ENCODE data around the gene KIN. TPM values are rescaled to one million over a fixed set of nuclear protein-coding genes. Genes with fewer than 3 reads are reported as not detected.

Gene KIN
- polyA plus RNA-seq, 2 of the 4 experiments (the other 2 are of a cell fraction), result 8.3 to 19.0 TPM

DNA sequence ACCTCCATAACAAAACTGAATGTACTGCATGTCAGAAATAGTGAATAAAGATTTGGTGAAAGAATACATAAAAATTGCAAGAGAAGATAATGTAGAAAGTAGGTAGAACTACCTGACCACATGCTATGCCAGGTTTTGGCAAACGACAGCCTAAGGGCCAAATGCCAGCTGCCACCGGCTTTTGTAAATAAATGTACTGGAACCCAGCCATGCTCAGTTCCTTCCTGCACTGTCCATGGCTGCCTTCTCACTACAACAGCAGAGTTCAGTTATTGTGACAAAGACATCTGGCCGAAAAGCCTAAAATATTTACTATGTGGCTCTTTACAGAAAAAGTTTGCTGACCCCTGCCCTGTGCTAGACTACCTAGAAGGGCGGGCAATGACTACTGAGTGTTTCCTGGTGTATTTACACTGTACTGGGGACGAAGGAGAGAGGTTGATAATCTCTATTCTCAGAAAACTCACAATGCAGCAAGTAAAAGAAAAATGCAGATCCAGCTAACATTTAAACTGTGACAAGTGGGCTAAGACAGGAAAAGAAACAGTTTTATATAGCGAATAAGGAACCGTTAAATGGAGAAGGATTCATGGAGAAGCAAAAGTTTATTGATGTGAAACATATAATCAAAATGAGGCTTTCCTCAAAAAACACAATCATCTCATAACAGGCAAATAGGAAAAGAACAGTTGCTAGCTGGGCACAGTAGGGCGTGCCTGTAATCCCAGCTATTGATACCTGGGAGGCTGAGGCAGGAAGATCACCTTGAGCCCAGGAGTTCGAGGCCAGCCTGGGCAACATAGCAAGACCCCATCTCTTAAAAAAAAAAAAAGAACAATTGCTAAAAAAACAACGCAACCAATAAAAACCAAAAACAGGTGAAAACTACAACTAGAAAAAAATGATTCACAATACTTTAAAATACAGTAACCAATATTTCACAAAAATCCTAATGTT lies 13.7 kb downstream of the KIN start:
- no peak overlapping the region for H3K4me3 ChIP-seq
- DNase-seq (ENCODE audit: low read depth in 1 of 2, low spot score in 1 of 2) (no peak), FAIRE-seq (no peak), ATAC-seq (no peak)
- TF ChIP-seq BHLHE40 (IDR thresholded peaks at IDR 0.05; ENCODE audit: low read depth, low read length) (no peak), RAD21 (conservative IDR thresholded peaks at IDR 0.05 in 1 of 2, IDR thresholded peaks at IDR 0.05 in 1 of 2) (no peak), EP300 (IDR thresholded peaks at IDR 0.05) (no peak), CHD4 (IDR thresholded peaks at IDR 0.05; ENCODE audit: borderline replicate concordance) (no peak), MAFK (IDR thresholded peaks at IDR 0.05; ENCODE audit: partially characterized antibody) (no peak), BCL3 (IDR thresholded peaks at IDR 0.05) (no peak)
- H3K9me3 ChIP-seq, result no peaks in the 10 kb centered on the region
- H3K4me1 ChIP-seq, result no peaks in the 10 kb centered on the region
- no peak overlapping the region for H3K27ac ChIP-seq
- ChIA-PET POLR2A (no interaction called here), CTCF (interaction anchor here (0.7 to 1.0 kb wide), 2 partner anchors 8 to 93 kb away, joined by 3 read pairs; no protein-coding TSS in a partner anchor)
- WGBS (ENCODE audit: missing lambda C conversion rate), result 76% methylated on average over 10 of the region's 10 CpGs
- H3K4me2 ChIP-seq, result no peak overlapping the region

GRCh38 chr10:7768417-7768816 lies 19.4 kb downstream of the KIN start:
- Histone ChIP-seq H3K4me1 (no peaks in the 10 kb centered on the region), H3K4me2 (no peak overlapping the region), H3K27ac (no peak overlapping the region), H3K4me3 (no peak overlapping the region), H3K9me3 (no peaks in the 10 kb centered on the region)
- ChIA-PET CTCF (interaction anchor here (0.5 to 1.6 kb wide), 3 partner anchors 16 to 243 kb away, joined by 3 to 4 read pairs (median 4); no protein-coding TSS in a partner anchor), POLR2A (no interaction called here)
- FAIRE-seq (no peak), DNase-seq (ENCODE audit: low read depth in 1 of 2, low spot score in 1 of 2) (no peak), ATAC-seq (no peak)
- 90% methylated on average over 7 of the region's 7 CpGs for WGBS (ENCODE audit: missing lambda C conversion rate)
- TF ChIP-seq, protein P1, sequence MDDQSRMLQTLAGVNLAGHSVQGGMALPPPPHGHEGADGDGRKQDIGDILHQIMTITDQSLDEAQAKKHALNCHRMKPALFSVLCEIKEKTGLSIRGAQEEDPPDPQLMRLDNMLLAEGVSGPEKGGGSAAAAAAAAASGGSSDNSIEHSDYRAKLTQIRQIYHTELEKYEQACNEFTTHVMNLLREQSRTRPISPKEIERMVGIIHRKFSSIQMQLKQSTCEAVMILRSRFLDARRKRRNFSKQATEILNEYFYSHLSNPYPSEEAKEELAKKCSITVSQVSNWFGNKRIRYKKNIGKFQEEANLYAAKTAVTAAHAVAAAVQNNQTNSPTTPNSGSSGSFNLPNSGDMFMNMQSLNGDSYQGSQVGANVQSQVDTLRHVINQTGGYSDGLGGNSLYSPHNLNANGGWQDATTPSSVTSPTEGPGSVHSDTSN (IDR thresholded peaks at IDR 0.05), result no peak
- TF ChIP-seq POLR2AphosphoS2 (conservative IDR thresholded peaks at IDR 0.05; ENCODE audit: low read length), result no peak
- TF ChIP-seq FOSL2 (IDR thresholded peaks at IDR 0.05), result no peak
- no peak for TF ChIP-seq FOSL2 (CRISPR knock-in tag; IDR thresholded peaks at IDR 0.05)
- no peak for TF ChIP-seq EHMT2 (IDR thresholded peaks at IDR 0.05; ENCODE audit: low read depth)
- no peak for TF ChIP-seq KDM1A (IDR thresholded peaks at IDR 0.05; ENCODE audit: low read depth)
- no peak for TF ChIP-seq ZC3H11A (IDR thresholded peaks at IDR 0.05)

- no peak for DNase-seq (ENCODE audit: low read depth in 1 of 2, low spot score in 1 of 2)
- Histone ChIP-seq H3K4me3 (no peak overlapping the region), H3K4me2 (no peak overlapping the region), H3K4me1 (no peaks in the 10 kb centered on the region), H3K27ac (no peak overlapping the region), H3K9me3 (no peaks in the 10 kb centered on the region)
- WGBS (ENCODE audit: missing lambda C conversion rate), result 90% methylated on average over 10 of the region's 10 CpGs
- ATAC-seq, result no peak
- FAIRE-seq, result no peak
- ChIA-PET POLR2A (interaction anchor here (1.3 kb wide), 1 partner anchor 21 kb away, joined by 4 read pairs; the partner anchor contains the start of genes ATP5F1C and KIN), CTCF (interaction anchor here (0.8 to 1.6 kb wide), 4 partner anchors 9 to 242 kb away, joined by 3 to 4 read pairs (median 3); no protein-coding TSS in a partner anchor)
- TF ChIP-seq HES2 (IDR thresholded peaks at IDR 0.05), result no peak
- TF ChIP-seq HDAC2 (IDR thresholded peaks at IDR 0.05), result no peak
- no peak for TF ChIP-seq ESRRA (IDR thresholded peaks at IDR 0.05; ENCODE audit: borderline replicate concordance, low read length)
- no peak for TF ChIP-seq JUNB (IDR thresholded peaks at IDR 0.05)
- no peak for TF ChIP-seq ZC3H11A (IDR thresholded peaks at IDR 0.05)
- TF ChIP-seq HEYL (CRISPR knock-in tag; IDR thresholded peaks at IDR 0.05), result no peak
- TF ChIP-seq, protein P2, sequence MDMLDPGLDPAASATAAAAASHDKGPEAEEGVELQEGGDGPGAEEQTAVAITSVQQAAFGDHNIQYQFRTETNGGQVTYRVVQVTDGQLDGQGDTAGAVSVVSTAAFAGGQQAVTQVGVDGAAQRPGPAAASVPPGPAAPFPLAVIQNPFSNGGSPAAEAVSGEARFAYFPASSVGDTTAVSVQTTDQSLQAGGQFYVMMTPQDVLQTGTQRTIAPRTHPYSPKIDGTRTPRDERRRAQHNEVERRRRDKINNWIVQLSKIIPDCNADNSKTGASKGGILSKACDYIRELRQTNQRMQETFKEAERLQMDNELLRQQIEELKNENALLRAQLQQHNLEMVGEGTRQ (IDR thresholded peaks at IDR 0.05), result no peak
- no peak for TF ChIP-seq HOXB13 (CRISPR knock-in tag; IDR thresholded peaks at IDR 0.05; ENCODE audit: low read depth)
- no peak for TF ChIP-seq JUN (IDR thresholded peaks at IDR 0.05)
- no peak for TF ChIP-seq PHF8 (IDR thresholded peaks at IDR 0.05; ENCODE audit: borderline replicate concordance, low read depth)
- TF ChIP-seq REST (IDR thresholded peaks at IDR 0.05), result no peak
- TF ChIP-seq RAD21 (conservative IDR thresholded peaks at IDR 0.05 in 1 of 2, IDR thresholded peaks at IDR 0.05 in 1 of 2), result no peak
- TF ChIP-seq POLR2A (IDR thresholded peaks at IDR 0.05; ENCODE audit: low read length), result no peak
- no peak for TF ChIP-seq ZSCAN20 (CRISPR knock-in tag; IDR thresholded peaks at IDR 0.05)
- TF ChIP-seq EHMT2 (IDR thresholded peaks at IDR 0.05; ENCODE audit: low read depth), result no peak
- TF ChIP-seq SREBF2 (IDR thresholded peaks at IDR 0.05), result no peak
Observed at GRCh38 chr10:7767209-7767608, 20.6 kb downstream of the KIN start.
